Loucy (cell line): ENCODE data around the gene JAG1.

Experiments used
- H2AFZ ChIP-seq: fragments of 200-600 bp; sonication (generic); 2 replicates; pipeline ENCODE4 v1.6.0; 2016; ENCODE audit warnings: antibody characterized with exemption, mild to moderate bottlenecking, low read length, moderate library complexity
- H3F3A ChIP-seq: fragments of 200-600 bp; 2 replicates; pipeline ENCODE4 v1.6.0; 2016; ENCODE audit warnings: antibody characterized with exemption, low read depth, mild to moderate bottlenecking
- H3K27me3 ChIP-seq: fragments of 200-600 bp; sonication (generic); 2 replicates; pipeline ENCODE4 v1.6.1; 2014; ENCODE audit warnings: low read length, mild to moderate bottlenecking; ENCODE audit not compliant: insufficient read depth, poor library complexity, severe bottlenecking
- H3K36me3 ChIP-seq: fragments of 200-600 bp; sonication (generic); 2 replicates; pipeline ENCODE4 v1.6.1; 2016; ENCODE audit warnings: low read length; ENCODE audit not compliant: insufficient read depth
- H3K4me1 ChIP-seq: fragments of 200-600 bp; sonication (generic); 2 replicates; pipeline ENCODE4 v1.5.1; 2014; ENCODE audit warnings: low read length, mild to moderate bottlenecking; ENCODE audit not compliant: insufficient read depth, poor library complexity, severe bottlenecking
- H3K4me2 ChIP-seq: fragments of 200-600 bp; sonication (generic); 2 replicates; pipeline ENCODE4 v1.6.0; 2014; ENCODE audit warnings: antibody characterized with exemption, low read length, low read depth, mild to moderate bottlenecking; ENCODE audit not compliant: poor library complexity, severe bottlenecking
- H3K4me3 ChIP-seq: fragments of 200-600 bp; sonication (generic); 2 replicates; pipeline ENCODE4 v1.5.1; 2014; ENCODE audit warnings: low read length, mild to moderate bottlenecking, mixed read lengths; ENCODE audit not compliant: poor library complexity, severe bottlenecking
- H3K79me2 ChIP-seq: fragments of 200-600 bp; sonication (generic); 2 replicates; pipeline ENCODE4 v1.6.1; 2014; ENCODE audit warnings: low read length; ENCODE audit not compliant: insufficient read depth
- H3K9ac ChIP-seq: fragments of 200-600 bp; sonication (generic); 2 replicates; pipeline ENCODE4 v1.6.0; 2014; ENCODE audit warnings: mild to moderate bottlenecking, low read depth, low read length, moderate library complexity; ENCODE audit not compliant: poor library complexity, severe bottlenecking
- H3K9me2 ChIP-seq: fragments of 200-600 bp; sonication (generic); replicated peaks from 2 replicates; pipeline ENCODE4 v1.6.1; 2016; ENCODE audit warnings: low read depth, low read length, mixed read lengths
- H3K9me3 ChIP-seq: fragments of 200-600 bp; sonication (generic); 2 replicates; pipeline ENCODE4 v1.6.1; 2014; ENCODE audit warnings: mild to moderate bottlenecking, antibody characterized with exemption, low read length, low read depth; ENCODE audit not compliant: insufficient read depth
- H4K20me1 ChIP-seq: fragments of 200-600 bp; sonication (generic); 2 replicates; pipeline ENCODE4 v1.6.0; 2014; ENCODE audit warnings: antibody characterized with exemption, low read length, mild to moderate bottlenecking; ENCODE audit not compliant: insufficient read depth, poor library complexity, severe bottlenecking
- CTCF ChIP-seq: fragments of 200-600 bp; sonication (generic); conservative IDR thresholded peaks from 2 replicates; pipeline ENCODE4 v1.5.1; 2014; ENCODE audit warnings: mild to moderate bottlenecking, antibody characterized with exemption, low read length
- EZH2phosphoT487 ChIP-seq: fragments of 200-600 bp; IDR thresholded peaks from 2 replicates; pipeline ENCODE4 v1.6.1; 2018; ENCODE audit warnings: antibody characterized with exemption, mild to moderate bottlenecking, moderate library complexity, borderline replicate concordance

JAG1 gene

GRCh38 chr20:10609276-10609675 is 64.5 kb downstream of the JAG1 start:
- no peak overlapping the region for H3K9ac ChIP-seq
- H2AFZ ChIP-seq: no peak overlapping the region
- H3K9me2 ChIP-seq: no peaks in the 10 kb centered on the region
- H3K4me2 ChIP-seq: no peak overlapping the region
- no peaks in the 10 kb centered on the region for H3K27me3 ChIP-seq
- H3K4me3 ChIP-seq: no peak overlapping the region
- no peaks in the 10 kb centered on the region for H3K9me3 ChIP-seq
- H4K20me1 ChIP-seq: no peaks in the 10 kb centered on the region
- H3F3A ChIP-seq: no peaks in the 10 kb centered on the region
- H3K79me2 ChIP-seq: no peaks in the 10 kb centered on the region
- H3K36me3 ChIP-seq: peaks cover 7% of the 10 kb centered on the region; the same call in 1 of the 2 replicates
- H3K4me1 ChIP-seq: no peaks in the 10 kb centered on the region
- TF ChIP-seq CTCF (no peak), EZH2phosphoT487 (no peak)

DNA sequence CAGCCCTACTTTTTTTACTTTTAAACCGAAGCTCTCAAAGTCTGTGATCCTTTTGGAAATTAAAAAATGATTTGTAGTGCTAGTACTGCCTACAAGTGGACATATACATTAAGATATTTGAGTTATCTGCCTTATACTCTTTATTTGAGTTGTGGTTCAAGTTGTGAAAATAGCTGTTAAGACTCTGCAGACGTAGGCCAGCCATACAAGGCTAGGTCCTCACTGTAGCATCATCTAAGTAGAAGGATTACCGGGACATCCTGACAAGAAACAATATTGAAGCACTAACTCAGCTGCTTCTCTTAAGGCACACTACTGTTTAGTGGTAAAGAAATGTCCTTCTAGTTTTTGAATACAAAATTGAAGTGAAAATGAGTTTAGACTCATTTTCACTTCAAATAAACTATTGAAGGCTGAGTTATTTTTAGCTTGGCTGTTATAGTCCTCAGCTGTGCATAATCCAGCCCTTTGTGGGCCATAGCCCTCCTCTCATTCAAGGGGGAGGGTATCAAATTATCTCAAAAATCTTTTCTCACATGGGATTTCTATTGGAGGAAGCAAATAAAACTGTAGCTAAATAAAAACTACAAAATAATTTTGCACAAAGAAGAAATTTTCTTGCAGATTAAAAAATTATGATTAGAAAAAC is 68.1 kb downstream of the JAG1 start:
- Histone ChIP-seq H3K4me3 (no peak overlapping the region), H3K9me2 (no peaks in the 10 kb centered on the region), H4K20me1 (no peaks in the 10 kb centered on the region), H3F3A (no peaks in the 10 kb centered on the region), H3K79me2 (no peaks in the 10 kb centered on the region), H3K9me3 (no peaks in the 10 kb centered on the region), H2AFZ (no peak overlapping the region), H3K36me3 (peaks cover 25% of the 10 kb centered on the region; the same call in 1 of the 2 replicates), H3K4me2 (no peak overlapping the region), H3K27me3 (no peaks in the 10 kb centered on the region), H3K4me1 (peaks cover 4% of the 10 kb centered on the region), H3K9ac (no peak overlapping the region)
- TF ChIP-seq CTCF (no peak), EZH2phosphoT487 (no peak)

GRCh38 chr20:10604865-10605440 is 68.8 kb downstream of the JAG1 start:
- H3K9me2 ChIP-seq: no peaks in the 10 kb centered on the region
- H3K4me2 ChIP-seq: no peak overlapping the region
- H3K79me2 ChIP-seq: no peaks in the 10 kb centered on the region
- no peaks in the 10 kb centered on the region for H3F3A ChIP-seq
- no peak overlapping the region for H2AFZ ChIP-seq
- no peak overlapping the region for H3K4me3 ChIP-seq
- H3K9me3 ChIP-seq: no peaks in the 10 kb centered on the region
- no peaks in the 10 kb centered on the region for H4K20me1 ChIP-seq
- peaks cover 4% of the 10 kb centered on the region for H3K4me1 ChIP-seq
- H3K36me3 ChIP-seq: peaks cover 24% of the 10 kb centered on the region; the same call in 1 of the 2 replicates
- H3K27me3 ChIP-seq: no peaks in the 10 kb centered on the region
- TF ChIP-seq EZH2phosphoT487 (no peak), CTCF (no peak)
- H3K9ac ChIP-seq: no peak overlapping the region
